IMR-90 (cell line): ENCODE data around the gene SPEG. TPM values are rescaled to one million over a fixed set of nuclear protein-coding genes. Genes with fewer than 3 reads are reported as not detected.
A peak's percentile ranks its signal among the peaks of the same experiment; 100 is the strongest.

ENCODE experiments used
- ATAC-seq: fragments of 200-7000 bp; cut with Tn5 transposase; 2 replicates; pipeline ENCODE4 v1.9.1; 2020; ENCODE audit warnings: low read depth, mild to moderate bottlenecking, moderate library complexity
- BruUV-seq: library from RNA; stranded (reverse); fragments of 400-500 nt; replicated peaks from 2 replicates; lab custom pipeline; 2021; lab: Mats Ljungman, UMichigan
- CTCF ChIA-PET: fragments of 300-600 bp; formaldehyde crosslinking; extraction: SDS; loops from one replicate; lab custom pipeline; 2021; ENCODE audit warnings: antibody characterized with exemption; lab: Yijun Ruan, JAX
- POLR2A ChIA-PET: fragments of 300-600 bp; sonication (Branson Sonifier 250); formaldehyde crosslinking; loops from one replicate; lab custom pipeline; 2022; ENCODE audit warnings: antibody characterized with exemption; ENCODE audit not compliant: unreplicated experiment; lab: Charles Lee
- DNase-seq: peaks from one replicate; pipeline ENCODE4 v3.0.0; 2013
- H2AFZ ChIP-seq: replicated peaks from 2 replicates; pipeline ENCODE3; 2013; ENCODE audit warnings: low read length, mild to moderate bottlenecking; ENCODE audit not compliant: poor library complexity
- H2AK5ac ChIP-seq: 2 replicates; pipeline ENCODE4 v1.6.1; 2013; ENCODE audit warnings: low read depth, low read length, inconsistent platforms
- H2AK9ac ChIP-seq: replicated peaks from 2 replicates; pipeline ENCODE3; 2013; ENCODE audit warnings: mild to moderate bottlenecking, low read depth, low read length, moderate library complexity; ENCODE audit not compliant: poor library complexity
- H2BK120ac ChIP-seq: 2 replicates; pipeline ENCODE4 v1.6.1; 2013; ENCODE audit warnings: low read depth, low read length, inconsistent platforms
- H2BK15ac ChIP-seq: 3 replicates; pipeline ENCODE4 v1.6.1; 2013; ENCODE audit warnings: low read depth, low read length, inconsistent platforms
- H2BK20ac ChIP-seq: 2 replicates; pipeline ENCODE4 v1.6.1; 2013; ENCODE audit warnings: low read depth, mild to moderate bottlenecking, inconsistent platforms, low read length, moderate library complexity
- H2BK5ac ChIP-seq: 2 replicates; pipeline ENCODE4 v1.6.1; 2013; ENCODE audit warnings: mild to moderate bottlenecking, low read depth, low read length, inconsistent platforms; ENCODE audit not compliant: poor library complexity, severe bottlenecking
- H3K14ac ChIP-seq: replicated peaks from 2 replicates; pipeline ENCODE4 v1.6.1; 2013; ENCODE audit warnings: low read depth, low read length, inconsistent platforms
- H3K18ac ChIP-seq: 2 replicates; pipeline ENCODE4 v1.6.1; 2013; ENCODE audit warnings: low read depth, low read length, control low read depth
- H3K23ac ChIP-seq: 2 replicates; pipeline ENCODE4 v1.6.1; 2013; ENCODE audit warnings: low read depth, low read length, inconsistent platforms
- H3K27ac ChIP-seq: 2 replicates; pipeline ENCODE4 v1.5.1; 2013; ENCODE audit warnings: mild to moderate bottlenecking, control low read depth, low read length; ENCODE audit not compliant: insufficient read depth
- H3K27me3 ChIP-seq: 2 replicates; pipeline ENCODE4 v1.6.1; 2013; ENCODE audit warnings: low read length; ENCODE audit not compliant: control insufficient read depth, insufficient read depth
- H3K36me3 ChIP-seq: 2 replicates; pipeline ENCODE4 v1.6.1; 2013; ENCODE audit warnings: low read length, mixed read lengths; ENCODE audit not compliant: control insufficient read depth, insufficient read depth
- H3K4ac ChIP-seq: 2 replicates; pipeline ENCODE4 v1.6.1; 2013; ENCODE audit warnings: low read depth, low read length, inconsistent platforms
- H3K4me1 ChIP-seq: 2 replicates; pipeline ENCODE4 v1.6.1; 2013; ENCODE audit warnings: low read length, mixed read lengths; ENCODE audit not compliant: control insufficient read depth, insufficient read depth
- H3K4me2 ChIP-seq: 2 replicates; pipeline ENCODE4 v1.6.1; 2013; ENCODE audit warnings: low read depth, mild to moderate bottlenecking, control low read depth, low read length, moderate library complexity
- H3K4me3 ChIP-seq: 2 replicates; pipeline ENCODE4 v1.5.1; 2013; ENCODE audit warnings: low read depth, mild to moderate bottlenecking, control low read depth, low read length, moderate library complexity; ENCODE audit not compliant: insufficient read depth
- H3K56ac ChIP-seq: 2 replicates; pipeline ENCODE4 v1.6.1; 2013; ENCODE audit warnings: low read length, inconsistent platforms; ENCODE audit not compliant: insufficient read depth; ENCODE audit errors: extremely low read depth
- H3K79me1 ChIP-seq, 2 experiments: 2 replicates each; pipeline ENCODE4 v1.6.1; 2013; ENCODE audit warnings: low read length in 2 of 2, inconsistent platforms in 1 of 2, low read depth in 1 of 2
- H3K9ac ChIP-seq: 2 replicates; pipeline ENCODE4 v1.6.1; 2013; ENCODE audit warnings: low read depth, low read length, control low read depth
- H3K9me1 ChIP-seq: 2 replicates; pipeline ENCODE4 v1.6.1; 2013; ENCODE audit warnings: low read length, inconsistent platforms; ENCODE audit not compliant: insufficient read depth
- H3K9me3 ChIP-seq: 2 replicates; pipeline ENCODE4 v1.6.1; 2013; ENCODE audit warnings: low read length; ENCODE audit not compliant: control insufficient read depth, insufficient read depth
- H4K20me1 ChIP-seq: 2 replicates; pipeline ENCODE4 v1.6.1; 2013; ENCODE audit warnings: low read length, inconsistent platforms; ENCODE audit not compliant: insufficient read depth
- H4K5ac ChIP-seq: 2 replicates; pipeline ENCODE4 v1.6.1; 2013; ENCODE audit warnings: mild to moderate bottlenecking, low read depth, low read length, control low read depth
- H4K8ac ChIP-seq, 2 experiments: 2 replicates each; pipeline ENCODE4 v1.6.1; 2013; ENCODE audit warnings: low read depth in 2 of 2, low read length in 2 of 2, control low read depth in 1 of 2, inconsistent platforms in 1 of 2
- H4K91ac ChIP-seq: 2 replicates; pipeline ENCODE4 v1.6.1; 2013; ENCODE audit warnings: low read depth, low read length, inconsistent platforms; ENCODE audit not compliant: insufficient read depth
- CEBPB ChIP-seq: IDR thresholded peaks from 2 replicates; pipeline ENCODE4 v1.6.1; 2012; ENCODE audit warnings: low read depth, low read length, improper control_type of control experiment
- CHD1 ChIP-seq: IDR thresholded peaks from 2 replicates; pipeline ENCODE4 v1.6.1; 2012; ENCODE audit warnings: low read depth, low read length, improper control_type of control experiment
- FOS ChIP-seq: fragments of 150-350 bp; IDR thresholded peaks from 2 replicates; pipeline ENCODE4 v1.6.1; 2016; ENCODE audit warnings: low read depth, low read length
- MXI1 ChIP-seq: IDR thresholded peaks from 2 replicates; pipeline ENCODE4 v1.6.1; 2012; ENCODE audit warnings: low read depth, mild to moderate bottlenecking, low read length, moderate library complexity, borderline replicate concordance
- POLR2A ChIP-seq: IDR thresholded peaks from 2 replicates; pipeline ENCODE4 v1.6.1; 2012; ENCODE audit warnings: mild to moderate bottlenecking, low read depth, low read length
- WGBS, 2 experiments: methylation state at CpG; one replicate each; pipeline versions ENCODE4 v1.1.5 to v1.1.7; 2013; ENCODE audit warnings: missing lambda C conversion rate in 2 of 2; ENCODE audit not compliant: insufficient read length in 1 of 2; ENCODE audit errors: extremely low coverage in 2 of 2; 5-methylcytosine and 5-hydroxymethylcytosine counted together
- dilution Hi-C: fragments of 300-500 bp; cut with HindIII; formaldehyde crosslinking; loops from one replicate; pipeline ENCODE4 v1.14.3; 2018; ENCODE audit warnings: low sequenced_read_pairs; ENCODE audit not compliant: unreplicated experiment
- in situ Hi-C: fragments of 300-500 bp; cut with MboI; formaldehyde crosslinking; loops from 3 replicates; pipeline ENCODE4 v1.14.3; 2019; ENCODE audit warnings: low sequenced_read_pairs, inconsistent platforms, mixed read lengths
- intact Hi-C: fragments of 100-400 bp; cut with micrococcal nuclease; formaldehyde crosslinking; loops from 2 replicates; pipeline ENCODE4 v1.10.0; 2022
- polyA plus RNA-seq, 3 experiments: library from polyadenylated mRNA; depleted of rRNA; stranded (reverse); fragments of >200 nt; gene quantifications; 2 replicates each; pipeline ENCODE4 v1.2.3, GENCODE V29; 2012; ENCODE audit warnings: low replicate concordance in 1 of 3
- total RNA-seq: library from RNA; depleted of rRNA; stranded (reverse); fragments of >200 nt; gene quantifications from 2 replicates; pipeline ENCODE4 v1.2.3, GENCODE V29; 2012
- TF ChIP-seq, protein P1 (sequence below): fragments of 150-350 bp; IDR thresholded peaks from 2 replicates; pipeline ENCODE4 v1.6.1; 2017; ENCODE audit warnings: mild to moderate bottlenecking, antibody characterized with exemption, low read length, low read depth

The SPEG gene
- total and polyA plus RNA-seq, 2 of the 4 experiments (the other 2 are of a cell fraction), result 6.8 to 81.6 TPM

DNA sequence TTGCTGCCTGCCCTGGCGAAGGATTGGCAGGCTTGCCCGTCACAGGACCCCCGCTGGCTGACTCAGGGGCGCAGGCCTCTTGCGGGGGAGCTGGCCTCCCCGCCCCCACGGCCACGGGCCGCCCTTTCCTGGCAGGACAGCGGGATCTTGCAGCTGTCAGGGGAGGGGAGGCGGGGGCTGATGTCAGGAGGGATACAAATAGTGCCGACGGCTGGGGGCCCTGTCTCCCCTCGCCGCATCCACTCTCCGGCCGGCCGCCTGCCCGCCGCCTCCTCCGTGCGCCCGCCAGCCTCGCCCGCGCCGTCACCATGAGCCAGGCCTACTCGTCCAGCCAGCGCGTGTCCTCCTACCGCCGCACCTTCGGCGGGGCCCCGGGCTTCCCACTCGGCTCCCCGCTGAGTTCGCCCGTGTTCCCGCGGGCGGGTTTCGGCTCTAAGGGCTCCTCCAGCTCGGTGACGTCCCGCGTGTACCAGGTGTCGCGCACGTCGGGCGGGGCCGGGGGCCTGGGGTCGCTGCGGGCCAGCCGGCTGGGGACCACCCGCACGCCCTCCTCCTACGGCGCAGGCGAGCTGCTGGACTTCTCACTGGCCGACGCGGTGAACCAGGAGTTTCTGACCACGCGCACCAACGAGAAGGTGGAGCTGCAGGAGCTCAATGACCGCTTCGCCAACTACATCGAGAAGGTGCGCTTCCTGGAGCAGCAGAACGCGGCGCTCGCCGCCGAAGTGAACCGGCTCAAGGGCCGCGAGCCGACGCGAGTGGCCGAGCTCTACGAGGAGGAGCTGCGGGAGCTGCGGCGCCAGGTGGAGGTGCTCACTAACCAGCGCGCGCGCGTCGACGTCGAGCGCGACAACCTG lies 16.3 kb upstream of the SPEG start, which contains the start of gene DES:
TSS of gene DES (plus strand) at position 223 of the 857 bp plus-strand sequence. CDS start at position 309, 86 bp downstream.
- no peak for ATAC-seq

More for the DNA sequence above, 16.3 kb upstream of the SPEG start, which contains the start of gene DES:
- no peak within 1 kb of the TSS for H2BK15ac ChIP-seq
- WGBS, 2 experiments, result 30% methylated on average over 47 of the region's 98 CpGs; no CpG with 5 or more reads in 1 of the 2 experiments
- H3K79me1 ChIP-seq, result no peaks in the 10 kb centered on the region
- peak within 1 kb of the TSS; percentile 29 for H2AFZ ChIP-seq
- DNase-seq, result no peak
- no peaks in the 10 kb centered on the region for H4K20me1 ChIP-seq
- no peak within 1 kb of the TSS for H2BK120ac ChIP-seq
- H3K4me3 ChIP-seq, result no peak within 1 kb of the TSS
- H3K36me3 ChIP-seq, result no peaks in the 10 kb centered on the region
- in situ Hi-C loops (no loop called here), dilution Hi-C loops (no loop called here), intact Hi-C loops (no loop called here)
- H4K91ac ChIP-seq, result no peak within 1 kb of the TSS
- H3K14ac ChIP-seq, result no peak within 1 kb of the TSS
- H2BK20ac ChIP-seq, result no peak within 1 kb of the TSS
- H2AK5ac ChIP-seq, result 0 out of 2 replicates have a peak within 1 kb of the TSS, but pooled peaks have one; percentile 5
- H3K9me3 ChIP-seq, result no peaks in the 10 kb centered on the region
- H3K27me3 ChIP-seq, result peaks cover 7% of the 10 kb centered on the region
- no peak within 1 kb of the TSS for H3K27ac ChIP-seq
- TF ChIP-seq FOS, result no peak
- no peak for TF ChIP-seq CHD1
- TF ChIP-seq POLR2A, result no peak
- no peak for TF ChIP-seq CEBPB
- TF ChIP-seq, protein P1, sequence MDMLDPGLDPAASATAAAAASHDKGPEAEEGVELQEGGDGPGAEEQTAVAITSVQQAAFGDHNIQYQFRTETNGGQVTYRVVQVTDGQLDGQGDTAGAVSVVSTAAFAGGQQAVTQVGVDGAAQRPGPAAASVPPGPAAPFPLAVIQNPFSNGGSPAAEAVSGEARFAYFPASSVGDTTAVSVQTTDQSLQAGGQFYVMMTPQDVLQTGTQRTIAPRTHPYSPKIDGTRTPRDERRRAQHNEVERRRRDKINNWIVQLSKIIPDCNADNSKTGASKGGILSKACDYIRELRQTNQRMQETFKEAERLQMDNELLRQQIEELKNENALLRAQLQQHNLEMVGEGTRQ, result no peak
- no peak for TF ChIP-seq MXI1
- CTCF ChIA-PET, result interaction anchor here (1.0 kb wide), 1 partner anchor 16 kb away, joined by 3 read pairs; no protein-coding TSS in a partner anchor
- H4K8ac ChIP-seq, result no peak within 1 kb of the TSS
- no peak within 1 kb of the TSS for H2AK9ac ChIP-seq
- peaks cover 5% of the 10 kb centered on the region; the same call in 1 of the 2 replicates for H3K4me1 ChIP-seq
- H3K9ac ChIP-seq, result no peak within 1 kb of the TSS
- 0 out of 2 replicates have a peak, but pooled peaks cover 5% of the 10 kb centered on the region for H3K9me1 ChIP-seq
- H3K18ac ChIP-seq, result no peak within 1 kb of the TSS; the same call in 1 of the 2 replicates
- POLR2A ChIA-PET, result interaction anchor here (0.6 kb wide), 2 partner anchors 9 to 28 kb away, joined by 3 to 6 read pairs; no protein-coding TSS in a partner anchor
- no TSS peak for BruUV-seq
- no peak within 1 kb of the TSS for H3K56ac ChIP-seq
- H3K4ac ChIP-seq, result no peak within 1 kb of the TSS
- no peak within 1 kb of the TSS; the same call in 1 of the 2 replicates for H4K5ac ChIP-seq
- H3K4me2 ChIP-seq, result no peak within 1 kb of the TSS
- H3K23ac ChIP-seq, result no peak within 1 kb of the TSS
- no peak within 1 kb of the TSS for H2BK5ac ChIP-seq
